ENCODE measurements around the gene ASB11.
"Not testable (repeated sequence)": the region's sequence is repeated elsewhere in the genome, so short reads cannot be mapped to it uniquely, and the experiment has no call there.

- TF ChIP-seq, protein P1, sequence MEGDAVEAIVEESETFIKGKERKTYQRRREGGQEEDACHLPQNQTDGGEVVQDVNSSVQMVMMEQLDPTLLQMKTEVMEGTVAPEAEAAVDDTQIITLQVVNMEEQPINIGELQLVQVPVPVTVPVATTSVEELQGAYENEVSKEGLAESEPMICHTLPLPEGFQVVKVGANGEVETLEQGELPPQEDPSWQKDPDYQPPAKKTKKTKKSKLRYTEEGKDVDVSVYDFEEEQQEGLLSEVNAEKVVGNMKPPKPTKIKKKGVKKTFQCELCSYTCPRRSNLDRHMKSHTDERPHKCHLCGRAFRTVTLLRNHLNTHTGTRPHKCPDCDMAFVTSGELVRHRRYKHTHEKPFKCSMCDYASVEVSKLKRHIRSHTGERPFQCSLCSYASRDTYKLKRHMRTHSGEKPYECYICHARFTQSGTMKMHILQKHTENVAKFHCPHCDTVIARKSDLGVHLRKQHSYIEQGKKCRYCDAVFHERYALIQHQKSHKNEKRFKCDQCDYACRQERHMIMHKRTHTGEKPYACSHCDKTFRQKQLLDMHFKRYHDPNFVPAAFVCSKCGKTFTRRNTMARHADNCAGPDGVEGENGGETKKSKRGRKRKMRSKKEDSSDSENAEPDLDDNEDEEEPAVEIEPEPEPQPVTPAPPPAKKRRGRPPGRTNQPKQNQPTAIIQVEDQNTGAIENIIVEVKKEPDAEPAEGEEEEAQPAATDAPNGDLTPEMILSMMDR (IDR thresholded peaks at IDR 0.05 in 8 of 11, conservative IDR thresholded peaks at IDR 0.05 in 3 of 11) = not testable (repeated sequence)
- TF ChIP-seq POLR2A, POLR2AphosphoS5 (IDR thresholded peaks at IDR 0.05): not testable (repeated sequence)
Measured at GRCh38 chrX:15273275-15273674, 42.2 kb downstream of the ASB11 start.

Measured in spleen (tissue), 7 donors.